ELR (cell line): Measurements from ENCODE around the gene NRM.

Source experiments
- DNase-seq: peaks from one replicate; pipeline ENCODE4 v3.0.0-alpha.2; 2015; ENCODE audit warnings: low read depth

Gene NRM

DNA sequence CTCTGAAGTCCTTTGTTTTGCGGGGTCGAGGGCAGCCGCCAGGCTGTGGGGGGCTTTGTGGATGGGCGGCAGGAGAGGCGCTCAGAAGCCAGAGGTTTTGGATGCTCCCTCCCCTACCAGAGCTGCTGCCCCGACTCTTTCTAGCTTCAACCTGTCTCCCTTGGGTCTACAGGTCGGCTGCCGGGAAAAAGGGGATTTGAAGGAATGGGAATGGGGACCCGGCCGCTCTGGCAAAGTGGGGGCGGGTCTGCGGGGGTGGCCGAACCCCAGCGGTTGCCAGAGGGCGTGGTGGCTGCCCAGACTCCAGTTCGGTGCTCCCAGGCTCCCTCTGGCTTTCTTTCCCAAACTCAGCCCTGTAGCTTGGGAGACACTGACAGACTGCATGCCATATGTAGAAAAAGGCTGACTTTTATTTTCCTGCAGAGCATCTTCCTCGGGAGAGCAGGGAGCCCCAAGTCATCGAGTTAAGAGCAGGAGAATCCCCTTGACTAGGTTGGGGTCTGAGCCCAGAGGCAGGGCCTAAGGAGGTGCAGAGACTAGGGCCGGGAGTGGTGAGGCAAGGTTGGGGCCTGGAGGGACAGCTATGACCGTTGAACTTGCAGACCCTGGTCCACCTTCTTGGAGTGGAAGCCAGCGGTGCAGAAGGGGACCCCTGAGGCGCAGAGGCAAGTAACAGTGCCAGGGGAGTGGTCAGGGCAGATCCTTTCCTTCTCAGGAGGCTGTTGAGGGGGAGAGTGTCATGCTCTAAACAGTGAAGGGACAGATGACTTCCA is 2.9 kb downstream of the NRM start:
- DNase-seq = peak; percentile 63

DNA sequence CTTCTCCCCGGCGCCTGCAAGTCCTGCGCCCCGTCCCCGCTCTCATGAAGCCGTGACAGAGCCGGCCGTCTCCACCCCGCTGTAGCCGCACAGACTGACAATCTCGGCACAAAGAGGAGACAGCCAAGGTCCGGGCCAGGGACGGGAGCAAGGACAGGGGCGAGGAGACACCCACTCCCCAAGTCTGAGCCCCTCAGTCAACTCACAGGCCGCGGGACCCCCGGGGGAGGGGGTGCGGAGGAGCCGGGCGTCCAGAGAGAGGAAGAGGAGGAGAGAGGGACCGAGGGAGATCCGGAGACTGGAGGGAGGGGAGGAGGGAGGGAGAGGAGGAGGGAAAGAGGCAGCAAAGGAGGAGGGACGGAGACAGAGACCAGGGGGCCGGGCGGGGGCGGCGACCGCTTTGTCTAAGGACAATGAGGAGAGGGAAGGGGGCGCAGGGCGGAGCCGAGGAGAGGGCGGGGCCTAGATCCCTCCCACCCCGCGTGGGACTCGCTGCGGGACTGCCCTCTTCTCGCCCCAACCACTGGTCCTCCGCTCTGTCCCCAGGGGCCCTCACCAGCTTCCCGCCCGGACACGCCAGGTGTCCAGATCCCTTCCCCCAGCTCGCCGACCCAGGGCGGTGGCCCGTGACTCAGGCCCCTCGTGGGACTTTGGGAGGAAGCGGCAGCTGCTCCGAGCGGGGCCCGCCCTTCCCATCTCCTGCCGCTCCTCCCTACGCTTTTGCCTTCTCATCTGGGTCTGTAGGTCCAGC is 3.7 kb downstream of the NRM start:
- DNase-seq = peak; percentile 98

- DNase-seq = peak; percentile 80
These were observed 4.5 kb downstream of the NRM start, which contains the start of gene PPP1R18 for GRCh38 chr6:30686009-30686907. TSS of gene PPP1R18 (minus strand) at chr6:30686645. CDS start at chr6:30686018, 627 bp downstream.

- DNase-seq = peak; percentile 70
These were observed 5.4 kb downstream of the NRM start for GRCh38 chr6:30685157-30686008.

DNA sequence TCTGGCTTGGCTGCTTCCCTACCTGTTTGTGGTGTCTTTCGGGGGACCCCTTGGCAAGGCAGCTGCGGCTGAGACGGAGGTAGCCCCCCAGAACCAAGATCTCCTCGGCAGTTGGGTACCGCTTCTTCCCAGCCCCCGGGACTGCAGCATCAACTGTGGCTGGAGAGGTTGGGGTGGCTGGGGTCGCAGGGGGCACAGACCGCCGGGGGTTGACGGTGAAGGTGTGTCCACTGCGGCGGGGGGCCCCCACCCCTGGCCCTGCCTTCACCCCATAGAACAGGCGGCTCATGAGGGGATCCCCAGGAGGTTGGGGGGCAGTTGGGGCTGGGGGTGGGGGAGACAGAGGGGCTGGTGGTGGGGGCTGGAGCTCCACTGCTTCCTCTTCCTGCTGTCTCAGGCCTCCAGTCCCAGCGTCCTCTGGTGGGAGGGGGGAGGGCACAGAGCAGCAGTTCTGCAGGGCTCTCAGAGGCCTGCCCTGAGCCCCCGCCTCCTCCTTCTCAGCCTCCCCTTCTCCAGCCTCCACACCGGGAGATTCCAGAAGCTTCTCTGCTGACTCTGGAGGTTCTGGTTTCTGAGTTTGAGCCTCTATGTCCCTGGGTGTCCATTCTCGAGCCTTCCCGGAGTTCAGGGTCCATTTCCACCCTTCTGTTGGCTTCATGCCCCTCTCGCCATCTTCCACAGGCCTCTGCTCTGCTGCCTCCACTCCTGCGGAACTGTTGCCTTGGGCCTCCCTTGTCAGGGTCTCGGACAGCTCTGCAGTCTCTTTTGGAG is 6.2 kb downstream of the NRM start:
- peak; percentile 71 for DNase-seq

GRCh38 chr6:30683980-30684338 is 6.8 kb downstream of the NRM start:
- peak; percentile 45 for DNase-seq

DNA sequence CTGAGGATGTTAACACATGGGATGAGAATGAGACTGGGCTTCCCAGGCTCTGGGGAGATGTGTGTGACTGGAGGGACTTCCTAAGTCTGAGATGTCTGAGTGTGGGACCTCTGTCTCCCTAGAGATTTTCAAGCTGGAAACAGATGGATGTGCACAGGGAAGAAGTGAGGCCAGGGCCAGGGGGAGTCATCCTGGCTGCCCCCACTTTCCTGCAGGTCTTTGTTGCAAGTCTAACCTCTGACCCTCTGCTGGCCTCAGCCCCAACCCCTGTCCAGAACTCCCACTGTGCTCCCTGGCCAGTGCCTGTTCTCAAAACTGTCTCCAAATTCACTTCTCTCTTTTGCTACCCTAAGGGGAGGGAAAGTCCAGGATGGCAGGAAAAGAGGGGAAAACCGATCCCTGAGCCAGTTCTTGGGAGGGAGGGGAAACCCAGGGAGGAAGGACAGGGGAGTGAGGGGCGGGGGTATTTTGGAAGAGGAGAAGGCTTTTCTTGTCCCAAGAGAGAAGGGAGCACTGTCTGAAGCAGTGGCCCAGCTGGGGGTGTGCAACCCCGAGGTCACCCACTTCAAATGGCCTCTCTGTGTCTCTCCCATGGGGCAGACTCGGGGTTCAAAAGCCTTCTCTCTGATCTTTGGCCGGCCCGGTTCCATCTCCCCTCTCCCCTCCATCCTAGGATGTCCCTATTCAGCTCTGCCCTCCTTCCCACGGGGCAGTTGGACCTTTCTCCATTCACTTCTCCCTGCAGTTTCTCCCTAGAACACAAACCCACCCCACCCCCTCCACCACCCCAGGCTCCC is 7.4 kb downstream of the NRM start:
- no peak for DNase-seq

GRCh38 chr6:30682143-30683117 is 8.4 kb downstream of the NRM start:
- peak; percentile 95 for DNase-seq

- no peak for DNase-seq
These were observed 9.0 kb downstream of the NRM start for GRCh38 chr6:30681766-30682142.

GRCh38 chr6:30679765-30680535 is 10.8 kb downstream of the NRM start:
- no peak for DNase-seq

DNA sequence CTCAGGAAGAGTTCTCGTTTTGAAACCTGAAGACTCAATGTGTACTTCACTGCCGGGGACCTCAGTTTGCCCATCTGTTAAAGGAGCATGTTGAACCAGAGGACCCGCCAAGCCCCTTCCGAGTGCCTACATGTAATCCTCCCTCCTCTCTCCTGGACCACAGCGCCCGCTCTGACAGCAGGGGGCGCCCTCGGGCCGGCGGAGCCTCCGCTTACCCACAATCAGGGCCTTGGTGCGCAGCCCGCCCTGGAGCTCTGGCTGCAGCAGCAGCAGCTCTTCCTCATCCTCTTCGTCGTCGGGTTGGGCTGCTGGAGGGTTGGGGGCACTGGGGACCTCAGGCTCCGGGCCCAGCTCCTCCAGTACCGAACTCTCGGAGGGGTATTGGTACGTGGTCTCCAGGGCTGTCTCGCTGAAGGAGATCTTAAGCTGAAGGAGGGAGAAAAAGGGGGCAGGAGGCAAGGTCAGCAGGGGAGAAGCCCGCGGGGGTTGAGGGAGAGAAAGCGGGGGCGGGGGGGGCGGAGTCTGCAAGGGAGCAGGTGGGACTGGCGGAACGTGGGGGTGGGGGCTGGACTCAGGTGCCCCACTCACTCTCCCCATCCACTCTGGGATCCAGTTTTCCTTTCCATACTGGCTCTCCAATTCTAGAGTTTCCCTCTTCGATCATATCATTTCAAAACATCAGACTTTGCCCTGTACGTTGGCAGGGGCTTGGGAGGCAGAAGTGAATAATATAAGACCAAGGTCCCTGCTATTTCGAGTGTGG is 11.6 kb downstream of the NRM start:
- peak; percentile 79 for DNase-seq

- no peak for DNase-seq
These were observed 14.0 kb downstream of the NRM start for GRCh38 chr6:30676660-30677285.

- DNase-seq = peak; percentile 99
These were observed 18.1 kb downstream of the NRM start, which contains the start of gene DHX16 for GRCh38 chr6:30672445-30673253. TSS of gene DHX16 (minus strand) at chr6:30673006. CDS start at chr6:30672841, 165 bp downstream.

DNA sequence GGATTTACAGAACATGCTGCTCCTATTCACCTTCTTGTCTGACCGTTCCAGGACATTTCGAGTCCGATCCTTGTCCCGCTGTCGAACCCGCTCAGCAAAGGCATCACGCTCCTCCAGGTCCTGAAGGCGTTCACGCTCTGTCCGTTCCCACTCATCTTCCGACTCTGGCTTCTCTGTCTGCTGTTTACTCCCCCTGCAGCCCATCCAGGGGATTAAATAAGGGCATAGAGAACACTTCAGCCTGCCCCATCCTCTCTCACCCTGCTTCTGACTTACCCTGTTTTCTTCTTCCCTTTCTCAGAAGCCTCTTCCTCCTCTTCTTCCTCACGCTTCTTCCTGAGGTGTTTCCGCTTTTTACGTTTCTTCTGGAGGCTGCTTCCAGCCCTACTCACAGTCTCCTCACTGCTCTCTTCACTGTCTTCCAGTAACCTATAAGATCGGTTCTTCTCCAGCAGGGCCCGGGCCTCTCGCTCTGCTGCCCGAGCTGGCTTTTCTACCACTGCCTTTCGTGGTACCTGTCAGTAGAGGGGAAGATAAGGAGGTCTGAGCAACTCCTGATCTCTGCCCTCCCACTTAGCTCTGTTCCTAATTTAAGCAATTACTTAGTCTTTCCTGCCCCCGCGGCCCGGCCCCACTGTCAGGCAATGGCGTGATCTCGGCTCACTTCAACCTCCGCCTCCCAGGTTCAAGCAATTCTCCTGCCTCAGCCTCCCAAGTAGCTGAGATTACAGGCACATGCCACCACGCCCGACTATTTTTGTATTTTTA is 19.8 kb downstream of the NRM start:
- no peak for DNase-seq

GRCh38 chr6:30666300-30666699 is 24.5 kb downstream of the NRM start:
- peak; percentile 61 for DNase-seq
